Brain microvascular endothelial cell (primary cell): Measurements from ENCODE around the gene SUCLA2.

ENCODE experiments used
- DNase-seq: peaks from one replicate; pipeline ENCODE4 v3.0.0-alpha.2; 2020
- H3K27ac ChIP-seq: fragments of 250-450 bp; sonication (Bioruptor Pico); 2 replicates; pipeline ENCODE4 v1.5.1; 2020; ENCODE audit warnings: mild to moderate bottlenecking, moderate library complexity
- H3K27me3 ChIP-seq: fragments of 250-450 bp; sonication (Bioruptor Pico); replicated peaks from 2 replicates; pipeline ENCODE4 v1.5.1; 2020; ENCODE audit warnings: mild to moderate bottlenecking
- H3K36me3 ChIP-seq: fragments of 250-450 bp; sonication (Bioruptor Pico); replicated peaks from 2 replicates; pipeline ENCODE4 v1.5.1; 2020; ENCODE audit warnings: mild to moderate bottlenecking
- H3K4me3 ChIP-seq: 2 replicates; pipeline ENCODE4 v1.5.1; 2011; ENCODE audit warnings: low read depth, mild to moderate bottlenecking, control low read depth, low read length, moderate library complexity
- in situ Hi-C: cut with HindIII; loops from 2 replicates; pipeline ENCODE4 v1.10.0; 2017; ENCODE audit warnings: low sequenced_read_pairs, low pct_ligation_motif_present
- TF ChIP-seq, protein P1 (sequence below): IDR thresholded peaks from 2 replicates; pipeline ENCODE4 v1.5.1; 2011; ENCODE audit warnings: low read depth, mild to moderate bottlenecking, moderate library complexity, low read length, control low read depth, inconsistent platforms; ENCODE audit errors: missing control alignments

SUCLA2 gene

DNA sequence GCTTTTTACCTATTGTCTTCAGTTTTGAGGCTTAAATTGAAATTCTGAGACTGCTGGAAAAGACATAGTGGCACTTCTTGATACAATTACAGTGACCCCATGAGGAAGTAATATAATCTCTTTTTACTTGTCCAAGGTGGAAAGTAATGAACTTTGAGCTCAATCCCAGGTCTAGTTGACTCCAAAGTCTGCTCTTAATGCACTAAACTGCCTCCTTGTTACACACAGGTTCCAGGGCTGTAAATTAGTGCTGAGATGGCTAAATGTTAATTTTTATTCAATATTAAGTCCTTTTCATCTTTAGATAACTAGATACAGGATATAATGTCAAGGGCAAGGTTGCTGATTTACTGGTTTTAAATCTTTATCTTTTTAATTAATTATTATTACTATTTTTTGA, 39.0 kb upstream of the SUCLA2 start:
- in situ Hi-C loops, result no loop called here
- no peak for DNase-seq
- Histone ChIP-seq H3K27me3 (no peaks in the 10 kb centered on the region), H3K36me3 (no peaks in the 10 kb centered on the region), H3K27ac (no peak overlapping the region), H3K4me3 (no peak overlapping the region)
- TF ChIP-seq, protein P1, sequence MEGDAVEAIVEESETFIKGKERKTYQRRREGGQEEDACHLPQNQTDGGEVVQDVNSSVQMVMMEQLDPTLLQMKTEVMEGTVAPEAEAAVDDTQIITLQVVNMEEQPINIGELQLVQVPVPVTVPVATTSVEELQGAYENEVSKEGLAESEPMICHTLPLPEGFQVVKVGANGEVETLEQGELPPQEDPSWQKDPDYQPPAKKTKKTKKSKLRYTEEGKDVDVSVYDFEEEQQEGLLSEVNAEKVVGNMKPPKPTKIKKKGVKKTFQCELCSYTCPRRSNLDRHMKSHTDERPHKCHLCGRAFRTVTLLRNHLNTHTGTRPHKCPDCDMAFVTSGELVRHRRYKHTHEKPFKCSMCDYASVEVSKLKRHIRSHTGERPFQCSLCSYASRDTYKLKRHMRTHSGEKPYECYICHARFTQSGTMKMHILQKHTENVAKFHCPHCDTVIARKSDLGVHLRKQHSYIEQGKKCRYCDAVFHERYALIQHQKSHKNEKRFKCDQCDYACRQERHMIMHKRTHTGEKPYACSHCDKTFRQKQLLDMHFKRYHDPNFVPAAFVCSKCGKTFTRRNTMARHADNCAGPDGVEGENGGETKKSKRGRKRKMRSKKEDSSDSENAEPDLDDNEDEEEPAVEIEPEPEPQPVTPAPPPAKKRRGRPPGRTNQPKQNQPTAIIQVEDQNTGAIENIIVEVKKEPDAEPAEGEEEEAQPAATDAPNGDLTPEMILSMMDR, result no peak

DNA sequence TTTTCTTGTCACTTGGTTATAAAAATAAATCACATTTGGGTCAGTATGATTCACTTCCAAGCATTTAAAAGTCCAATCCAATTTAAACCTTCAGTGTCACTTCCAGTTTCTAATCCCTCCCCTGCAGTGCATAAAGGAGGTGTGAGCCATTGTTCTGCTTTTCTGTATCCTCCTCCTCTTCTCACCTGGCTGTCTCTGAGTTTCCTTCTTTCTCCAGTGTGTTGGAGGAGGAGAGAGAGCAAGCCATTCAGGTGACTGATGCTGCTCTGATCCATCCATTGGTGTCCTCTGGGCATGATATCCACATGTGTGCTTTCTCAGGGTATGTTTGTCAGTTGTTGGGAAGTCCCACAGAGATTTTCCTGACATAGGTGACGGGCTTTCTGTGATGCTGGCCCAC, 37.7 kb upstream of the SUCLA2 start:
- Histone ChIP-seq H3K27me3 (no peaks in the 10 kb centered on the region), H3K4me3 (peak overlapping the region; percentile 83), H3K27ac (no peak overlapping the region), H3K36me3 (no peaks in the 10 kb centered on the region)
- in situ Hi-C loops, result no loop called here
- TF ChIP-seq, protein P1, result no peak
- no peak for DNase-seq

DNA sequence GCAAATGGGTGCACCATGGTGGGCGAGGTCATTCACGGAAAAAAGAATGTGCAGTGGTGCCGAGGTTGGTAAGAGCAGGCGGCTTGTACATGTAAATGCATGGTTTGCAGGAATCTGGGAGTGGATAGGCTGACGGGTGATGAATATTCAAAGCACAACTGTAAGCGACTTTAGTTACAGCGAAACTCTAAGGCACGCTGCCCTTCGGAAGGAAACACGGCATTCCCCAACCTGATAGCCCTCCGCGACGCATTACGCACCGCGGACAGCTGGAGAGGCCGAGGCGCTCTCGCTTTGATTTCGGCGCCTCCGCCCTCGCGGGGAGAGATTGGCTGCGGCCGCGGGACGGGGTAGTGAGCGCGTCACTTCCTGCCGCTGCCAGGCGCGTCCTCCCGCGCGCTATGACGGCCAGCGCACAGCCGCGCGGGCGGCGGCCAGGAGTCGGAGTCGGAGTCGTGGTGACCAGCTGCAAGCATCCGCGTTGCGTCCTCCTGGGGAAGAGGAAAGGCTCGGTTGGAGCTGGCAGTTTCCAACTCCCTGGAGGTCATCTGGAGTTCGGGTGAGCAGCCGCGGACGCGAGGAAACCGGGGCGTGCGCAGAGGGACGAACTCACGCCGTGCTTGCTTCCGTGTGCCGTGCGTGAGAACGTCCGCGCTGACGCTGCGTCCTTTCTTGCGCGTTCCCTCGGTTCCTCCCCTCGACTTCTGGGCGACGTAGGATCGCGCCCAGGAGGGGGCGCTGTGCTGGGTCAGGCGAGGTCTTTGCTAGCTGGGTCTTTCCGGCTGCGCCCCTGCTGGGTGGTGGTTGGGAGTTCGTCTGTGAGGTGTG, 36.5 kb upstream of the SUCLA2 start, which contains the start of gene NUDT15:
Gene NUDT15 (plus strand): TSS at position 381 of the 828 bp plus-strand sequence. CDS start 21 bp downstream, at position 402.
- no peaks in the 10 kb centered on the region for H3K36me3 ChIP-seq
- DNase-seq, result peak; percentile 90
- no peaks in the 10 kb centered on the region for H3K27me3 ChIP-seq
- peak within 1 kb of the TSS; percentile 98 for H3K27ac ChIP-seq
- in situ Hi-C loops, result no loop called here
- H3K4me3 ChIP-seq, result peak within 1 kb of the TSS; percentile 83
- TF ChIP-seq, protein P1, result peak; percentile 99

DNA sequence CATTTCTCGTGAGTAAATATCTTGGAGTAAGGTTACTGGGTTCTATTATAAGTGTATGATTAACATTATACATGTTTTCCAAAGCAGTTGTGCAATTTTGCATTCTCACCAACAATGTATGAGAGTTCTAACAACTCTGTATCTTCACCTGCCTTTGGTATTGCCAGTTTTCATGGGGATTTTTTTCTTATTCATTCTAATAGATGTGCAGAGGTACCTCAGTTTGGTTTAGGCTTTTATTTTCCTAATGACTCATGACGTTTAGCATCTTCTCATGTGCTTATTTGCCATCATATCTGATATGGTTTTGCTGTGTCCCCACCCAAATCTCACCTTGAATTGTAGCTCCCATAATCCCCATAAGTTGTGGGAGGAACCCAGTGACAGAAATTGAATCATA, 28.8 kb upstream of the SUCLA2 start:
- H3K27me3 ChIP-seq, result no peaks in the 10 kb centered on the region
- TF ChIP-seq, protein P1, result no peak
- in situ Hi-C loops, result no loop called here

DNA sequence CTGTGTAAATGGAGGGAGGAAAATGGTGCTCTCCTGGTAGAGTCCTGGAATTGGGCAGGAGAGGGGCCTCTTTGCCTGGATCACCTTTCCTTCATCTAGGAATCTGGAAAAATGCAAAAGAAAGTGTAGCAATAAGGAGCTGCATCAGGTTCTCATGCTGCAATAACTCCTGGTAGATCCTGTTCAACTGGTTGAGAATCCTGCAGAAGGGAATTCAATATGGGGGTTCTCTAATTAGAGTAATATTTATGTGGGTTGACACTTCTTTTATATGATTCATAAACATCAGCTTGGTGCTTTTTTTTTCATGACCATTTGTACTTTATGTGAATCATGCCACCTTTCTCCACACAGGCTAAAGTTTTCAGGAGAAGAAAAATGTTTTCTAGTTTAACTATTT, 27.0 kb upstream of the SUCLA2 start:
- in situ Hi-C loops, result no loop called here
- TF ChIP-seq, protein P1, result no peak
- H3K27me3 ChIP-seq, result no peaks in the 10 kb centered on the region
- no peak for DNase-seq
- no peak overlapping the region for H3K27ac ChIP-seq
- H3K36me3 ChIP-seq, result no peaks in the 10 kb centered on the region
- H3K4me3 ChIP-seq, result no peak overlapping the region

More for the DNA sequence above, 28.8 kb upstream of the SUCLA2 start:
- Histone ChIP-seq H3K36me3 (no peaks in the 10 kb centered on the region), H3K4me3 (no peak overlapping the region), H3K27ac (no peak overlapping the region)
- DNase-seq, result no peak
